Activated CD4-positive, alpha-beta T cell treated with anti-CD3 and anti-CD28 coated beads for 4 hours (primary cell): ENCODE data around the gene PAIP2.
A peak's percentile ranks its signal among the peaks of the same experiment; 100 is the strongest.
"Not testable (repeated sequence)": the region's sequence is repeated elsewhere in the genome, so short reads cannot be mapped to it uniquely, and the experiment has no call there.

Source experiments
- DNase-seq, 2 donors: peaks; one replicate each; pipeline ENCODE4 v3.0.0-alpha.2; 2020

PAIP2 gene

DNA sequence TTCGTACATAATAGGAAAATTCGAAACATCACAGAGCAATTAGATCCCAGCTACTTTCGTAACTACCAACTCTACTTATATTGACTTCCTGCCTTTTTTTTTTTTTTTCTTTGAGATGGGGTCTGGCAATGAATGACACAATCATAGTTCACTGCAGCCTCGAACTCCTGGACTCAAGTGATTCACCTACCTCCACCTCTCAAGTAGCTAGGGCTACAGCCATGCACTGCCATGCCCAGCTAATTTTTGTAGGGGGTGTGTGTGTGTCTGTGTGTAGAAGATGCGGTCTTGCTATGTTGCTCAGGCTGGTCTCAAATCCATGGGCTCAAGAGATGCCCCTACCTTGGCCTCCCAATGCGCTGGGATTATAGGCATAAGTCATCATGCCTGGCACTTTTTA, 5.8 kb upstream of the PAIP2 start:
- no peak for DNase-seq

DNA sequence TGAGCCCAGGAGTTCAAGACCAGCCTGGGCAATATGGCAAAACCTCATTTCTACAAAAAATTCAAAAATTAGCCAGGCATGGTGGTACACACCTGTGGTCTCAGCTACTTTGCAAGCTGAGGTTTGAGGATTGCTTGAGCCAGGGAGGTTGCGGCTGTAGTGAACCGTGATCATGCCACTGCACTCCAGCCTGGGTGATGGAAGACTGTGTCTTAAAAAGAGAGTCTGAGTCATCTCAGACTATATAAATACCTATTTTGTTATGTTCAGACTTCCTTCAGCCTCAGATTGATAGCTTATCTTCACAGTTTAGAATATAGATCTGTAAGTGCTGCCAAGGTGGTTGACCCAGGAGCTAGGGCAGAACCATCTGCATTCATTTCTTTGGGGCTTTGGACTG, 1.6 kb upstream of the PAIP2 start:
- DNase-seq = no peak

DNA sequence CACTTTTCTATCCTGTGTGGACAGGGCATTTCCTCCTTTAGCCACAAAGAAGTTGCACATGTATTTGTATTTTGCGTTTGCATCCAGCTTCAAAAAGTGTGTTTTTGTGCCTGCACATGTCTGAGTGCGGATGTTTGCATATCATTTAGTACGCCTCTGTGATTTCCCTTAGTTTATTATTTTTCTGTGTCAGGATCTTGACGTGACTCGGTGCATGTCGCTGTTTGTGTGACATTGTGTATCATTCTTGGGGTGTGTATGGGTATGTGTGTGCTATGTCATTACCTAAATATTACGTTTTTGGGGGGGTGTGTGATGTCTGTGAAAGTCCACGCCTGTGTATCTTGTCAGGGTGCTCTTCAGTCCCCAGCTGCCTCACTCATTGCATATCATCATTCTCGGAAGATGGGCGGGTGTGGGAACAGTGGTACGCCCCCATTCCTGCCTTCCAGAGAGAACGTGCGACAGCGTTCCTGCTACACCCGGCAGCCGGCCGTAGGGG, 416 bp upstream of the PAIP2 start:
- no peak for DNase-seq

DNA sequence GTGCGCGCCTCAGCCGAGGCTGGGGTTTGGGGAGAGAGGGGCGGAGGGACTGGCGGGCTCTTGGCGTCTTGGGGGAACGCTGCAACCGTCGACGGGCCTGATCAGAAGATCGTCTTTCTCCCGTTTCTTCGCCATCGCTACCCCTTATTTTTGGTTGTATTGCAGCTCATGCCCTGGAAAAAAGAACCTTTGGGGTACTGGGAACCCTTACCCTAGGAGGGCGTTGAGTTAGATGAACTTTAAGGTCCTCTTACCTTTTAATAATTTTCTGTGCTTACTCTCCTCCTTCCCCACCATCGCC, 719 bp downstream of the PAIP2 start:
- peak in 1 of 2 donors; percentile 79 for DNase-seq

DNA sequence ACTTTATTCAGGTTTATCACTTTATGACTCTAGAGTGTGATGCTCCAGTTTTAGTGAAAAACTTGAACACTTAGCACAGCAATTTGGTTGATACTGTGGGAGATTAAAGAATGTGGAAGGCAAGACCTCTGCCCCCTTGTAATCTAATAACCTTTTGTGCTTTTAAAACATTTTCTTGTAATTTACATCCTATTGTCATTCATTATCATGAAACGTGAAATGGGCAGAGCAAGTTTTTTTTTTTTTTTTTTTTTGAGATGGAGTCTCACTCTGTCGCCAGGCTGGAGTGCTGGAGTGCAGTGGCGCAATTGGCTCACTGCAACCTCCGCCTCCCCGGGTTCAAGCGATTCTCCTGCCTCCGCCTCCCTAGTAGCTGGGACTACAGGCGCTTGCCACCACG, 1.8 kb downstream of the PAIP2 start:
- no peak for DNase-seq

DNA sequence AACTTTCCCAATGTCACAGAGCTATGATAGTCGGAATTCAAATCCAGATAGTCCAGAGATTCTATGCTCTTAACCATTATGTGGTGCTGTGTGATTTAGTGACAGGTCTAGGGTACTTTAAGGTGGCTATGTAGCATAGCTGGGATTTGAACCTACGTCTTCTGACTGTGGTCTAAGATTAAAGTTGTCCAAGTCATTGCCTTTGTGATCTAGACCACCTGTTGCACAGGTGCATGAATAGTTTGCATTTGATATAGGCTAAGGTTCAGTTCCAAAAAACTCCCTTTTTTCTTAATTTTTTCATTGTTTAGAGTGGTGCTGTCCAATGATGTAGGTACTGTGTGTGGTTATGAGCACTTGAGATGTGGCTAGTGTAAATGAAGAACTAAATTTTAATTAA, 2.5 kb downstream of the PAIP2 start:
- no peak for DNase-seq

DNA sequence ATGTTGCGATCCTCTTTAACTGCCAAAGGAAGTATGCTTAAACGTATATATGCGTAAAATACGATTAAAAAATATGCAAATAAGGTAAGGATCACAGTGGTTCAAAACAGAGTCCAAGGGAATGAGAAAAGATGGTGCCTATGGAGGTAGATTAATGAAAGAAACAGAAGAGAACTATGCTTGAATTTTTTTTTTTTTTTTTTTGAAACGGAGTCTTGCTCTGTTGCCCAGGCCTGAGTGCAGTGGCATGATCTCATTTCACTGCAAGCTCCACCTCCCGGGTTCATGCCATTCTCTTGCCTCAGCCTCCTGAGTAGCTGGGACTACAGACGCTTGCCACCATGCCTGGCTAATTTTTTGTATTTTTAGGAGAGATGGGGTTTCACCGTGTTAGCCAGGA, 3.8 kb downstream of the PAIP2 start:
- not testable (repeated sequence) for DNase-seq

DNA sequence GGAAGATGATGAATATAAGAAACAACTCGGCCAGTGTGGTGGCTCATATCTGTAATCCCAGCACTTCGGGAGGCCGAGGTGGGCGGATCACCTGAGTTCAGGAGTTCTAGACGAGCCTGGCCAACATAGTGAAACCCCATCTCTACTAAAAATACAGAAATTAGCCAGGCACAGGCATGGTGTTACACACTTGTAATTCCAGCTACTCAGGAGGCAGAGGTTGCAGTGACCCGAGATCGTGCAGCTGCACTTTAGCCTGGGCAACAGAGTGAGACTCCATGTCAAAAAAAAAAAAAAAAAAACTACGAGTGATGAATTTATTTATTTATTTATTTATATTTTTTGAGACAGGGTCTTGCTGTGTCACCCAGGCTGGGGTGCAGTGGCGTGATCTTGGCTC, 6.2 kb downstream of the PAIP2 start:
- DNase-seq = not testable (repeated sequence)

DNA sequence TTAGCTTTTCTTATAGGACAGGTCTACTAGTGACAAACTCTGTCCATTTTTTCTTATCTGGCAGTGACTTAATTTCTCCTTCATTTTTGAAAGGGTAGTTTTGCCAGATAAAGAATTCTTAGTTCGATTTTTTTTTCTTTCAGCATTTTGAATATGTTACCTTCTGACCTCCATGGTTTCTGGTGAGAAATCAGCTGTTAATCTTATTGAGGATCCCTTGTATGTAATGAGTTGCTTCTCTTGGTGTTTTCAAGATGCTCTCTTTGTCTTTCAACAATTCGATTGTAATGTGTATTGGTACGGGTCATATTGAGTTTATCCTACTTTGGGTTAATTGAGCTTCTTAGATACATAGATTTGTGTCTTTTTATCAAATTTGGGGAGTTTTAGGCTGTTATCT, 12.5 kb downstream of the PAIP2 start:
- DNase-seq = no peak

DNA sequence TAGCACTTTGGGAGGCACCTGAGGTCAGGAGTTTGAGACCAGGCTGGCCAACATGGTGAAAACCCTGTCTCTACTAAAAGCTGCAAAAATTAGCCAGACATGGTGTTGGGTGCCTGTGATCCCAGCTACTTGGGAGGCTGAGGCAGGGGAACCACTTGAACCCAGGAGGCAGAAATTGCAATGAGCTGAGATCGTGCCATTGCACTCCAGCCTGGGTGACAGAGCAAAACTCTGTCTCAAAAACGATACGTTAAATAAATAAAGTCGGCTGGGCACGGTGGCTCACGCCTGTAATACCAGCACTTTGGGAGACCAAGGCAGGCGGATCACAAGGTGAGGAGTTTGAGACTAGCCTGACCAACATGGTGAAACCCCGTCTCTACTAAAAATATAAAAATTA, 14.2 kb downstream of the PAIP2 start:
- DNase-seq = not testable (repeated sequence)

DNA sequence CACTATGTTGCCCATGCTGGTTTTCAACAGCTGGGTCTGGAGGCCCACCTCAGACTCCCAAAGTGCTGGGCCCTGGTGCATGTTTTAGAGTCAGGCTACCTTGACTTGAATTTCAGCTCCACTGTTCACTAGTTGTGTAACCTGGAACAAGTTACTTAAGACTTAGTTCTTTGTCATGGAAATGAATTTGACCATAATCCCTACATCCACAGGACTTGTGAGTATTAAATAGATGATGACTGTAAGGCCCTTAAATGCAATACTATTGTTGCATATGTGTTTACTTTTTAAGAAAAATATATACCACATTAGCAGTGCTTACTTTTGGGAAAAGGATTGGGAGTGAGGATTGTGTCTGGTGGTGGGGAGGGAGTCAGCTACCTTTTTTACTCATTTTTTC, 16.4 kb downstream of the PAIP2 start:
- DNase-seq = no peak

DNA sequence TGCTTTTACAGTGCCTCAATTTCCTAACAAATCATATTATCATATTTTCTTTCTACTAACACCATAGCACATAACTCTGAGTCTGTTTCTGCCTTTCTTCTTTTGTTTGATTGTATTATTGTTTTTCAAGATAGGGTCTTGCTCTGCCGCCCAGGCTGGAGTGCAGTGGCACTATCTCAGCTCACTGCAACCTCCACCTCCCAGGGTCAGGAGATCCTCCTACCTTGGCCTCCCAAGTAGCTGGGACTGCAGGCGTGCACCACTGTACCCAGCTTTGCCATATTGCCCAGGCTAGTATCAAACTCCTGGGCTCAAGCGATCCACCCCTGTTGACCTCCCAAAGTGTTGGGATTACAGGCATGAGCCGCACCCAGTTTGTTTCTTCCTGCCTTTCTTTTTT, 18.7 kb downstream of the PAIP2 start:
- DNase-seq = no peak

DNA sequence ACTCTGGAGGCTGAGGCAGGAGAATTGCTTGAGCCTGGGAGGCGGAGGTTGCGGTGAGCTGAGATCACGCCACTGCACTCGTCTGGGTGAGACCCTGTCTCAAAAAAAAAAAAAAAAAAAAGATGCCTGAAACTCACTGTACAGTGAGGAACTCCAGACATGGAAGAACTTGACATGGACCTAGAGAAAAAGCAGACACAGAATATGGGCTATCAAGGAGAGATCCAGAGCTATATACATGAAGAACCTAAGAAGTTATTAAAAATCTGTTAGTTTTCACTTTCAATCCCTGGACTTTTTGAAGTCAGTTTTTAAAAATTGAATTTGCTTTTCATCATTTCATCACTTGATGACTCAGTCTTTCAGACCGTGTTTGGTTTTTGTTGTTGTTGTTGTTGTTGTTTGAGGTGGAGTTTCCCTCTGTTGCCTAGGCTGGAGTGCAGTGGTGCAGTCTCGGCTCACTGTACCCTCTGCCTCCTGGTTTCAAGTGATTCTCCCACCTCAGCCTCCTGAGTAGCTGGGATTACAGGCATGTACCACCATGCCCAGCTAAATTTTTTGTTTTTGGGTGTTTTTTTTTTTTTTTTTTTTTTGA, 20.3 kb downstream of the PAIP2 start:
- DNase-seq = no peak

DNA sequence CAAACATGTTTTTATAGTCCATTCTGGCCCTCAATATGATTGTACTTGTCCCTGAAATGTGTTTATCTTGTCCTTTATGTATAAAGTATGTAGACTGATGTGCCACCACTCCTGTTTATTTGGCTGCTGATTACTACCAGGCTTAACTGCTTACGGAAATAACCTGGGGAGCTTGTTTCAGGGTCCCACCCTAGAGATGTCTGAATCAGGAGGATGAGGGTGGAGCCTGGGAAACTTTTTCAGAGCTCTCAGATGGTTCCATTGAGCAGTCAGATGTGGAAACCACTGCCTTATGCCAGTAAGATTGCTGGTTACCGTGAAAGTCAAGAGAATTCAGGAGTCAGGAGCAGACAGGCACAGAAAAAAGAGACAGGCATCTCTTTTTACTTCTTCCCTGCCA, 22.3 kb downstream of the PAIP2 start:
- DNase-seq = no peak

DNA sequence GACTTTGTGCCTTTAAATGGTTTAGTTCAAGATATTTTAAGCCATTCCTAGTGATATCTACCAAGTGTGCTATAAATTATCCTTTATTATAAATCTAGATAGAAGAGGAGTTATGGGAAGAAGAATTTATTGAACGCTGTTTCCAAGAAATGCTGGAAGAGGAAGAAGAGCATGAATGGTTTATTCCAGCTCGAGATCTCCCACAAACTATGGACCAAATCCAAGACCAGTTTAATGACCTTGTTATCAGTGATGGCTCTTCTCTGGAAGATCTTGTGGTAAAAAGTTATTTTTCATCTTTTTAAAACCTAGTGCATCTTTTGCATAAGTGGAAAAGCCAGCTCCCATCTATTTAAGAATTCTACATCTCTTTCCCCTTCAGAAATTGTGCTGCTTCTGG, 22.8 kb downstream of the PAIP2 start:
- no peak for DNase-seq

DNA sequence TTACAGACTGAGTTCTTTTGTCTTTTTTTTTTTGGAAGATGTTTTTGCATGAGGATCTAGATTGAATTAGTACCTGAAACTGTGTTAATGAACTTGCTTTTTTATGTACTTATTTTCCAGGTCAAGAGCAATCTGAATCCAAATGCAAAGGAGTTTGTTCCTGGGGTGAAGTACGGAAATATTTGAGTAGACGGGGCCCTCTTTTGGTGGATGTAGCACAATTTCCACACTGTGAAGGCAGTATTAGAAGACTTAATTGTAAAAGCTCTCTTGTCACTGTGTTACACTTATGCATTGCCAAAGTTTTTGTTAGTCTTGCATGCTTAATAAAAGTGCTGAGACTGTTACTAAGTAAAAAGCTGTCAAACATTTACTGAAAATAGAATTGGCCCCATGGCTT, 27.0 kb downstream of the PAIP2 start:
- DNase-seq = no peak

DNA sequence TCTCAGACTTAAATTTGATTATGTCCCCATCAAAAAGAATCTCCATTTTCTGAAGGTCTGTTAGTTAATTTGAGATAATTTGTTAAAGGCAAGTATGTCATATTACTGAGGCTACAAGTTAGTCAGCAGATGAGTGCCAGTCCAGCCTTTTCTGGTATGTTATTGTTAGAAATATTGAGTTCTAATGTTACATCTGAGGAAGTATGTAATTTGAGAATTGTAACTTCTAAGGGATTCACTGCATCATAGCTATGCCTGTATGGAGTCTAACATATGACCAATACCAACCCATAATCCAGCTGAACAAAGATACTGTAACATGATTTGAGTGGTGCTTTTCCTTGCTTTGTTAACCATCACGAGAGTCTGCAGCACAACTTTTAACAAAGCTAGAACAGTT, 27.5 kb downstream of the PAIP2 start:
- DNase-seq = no peak

DNA sequence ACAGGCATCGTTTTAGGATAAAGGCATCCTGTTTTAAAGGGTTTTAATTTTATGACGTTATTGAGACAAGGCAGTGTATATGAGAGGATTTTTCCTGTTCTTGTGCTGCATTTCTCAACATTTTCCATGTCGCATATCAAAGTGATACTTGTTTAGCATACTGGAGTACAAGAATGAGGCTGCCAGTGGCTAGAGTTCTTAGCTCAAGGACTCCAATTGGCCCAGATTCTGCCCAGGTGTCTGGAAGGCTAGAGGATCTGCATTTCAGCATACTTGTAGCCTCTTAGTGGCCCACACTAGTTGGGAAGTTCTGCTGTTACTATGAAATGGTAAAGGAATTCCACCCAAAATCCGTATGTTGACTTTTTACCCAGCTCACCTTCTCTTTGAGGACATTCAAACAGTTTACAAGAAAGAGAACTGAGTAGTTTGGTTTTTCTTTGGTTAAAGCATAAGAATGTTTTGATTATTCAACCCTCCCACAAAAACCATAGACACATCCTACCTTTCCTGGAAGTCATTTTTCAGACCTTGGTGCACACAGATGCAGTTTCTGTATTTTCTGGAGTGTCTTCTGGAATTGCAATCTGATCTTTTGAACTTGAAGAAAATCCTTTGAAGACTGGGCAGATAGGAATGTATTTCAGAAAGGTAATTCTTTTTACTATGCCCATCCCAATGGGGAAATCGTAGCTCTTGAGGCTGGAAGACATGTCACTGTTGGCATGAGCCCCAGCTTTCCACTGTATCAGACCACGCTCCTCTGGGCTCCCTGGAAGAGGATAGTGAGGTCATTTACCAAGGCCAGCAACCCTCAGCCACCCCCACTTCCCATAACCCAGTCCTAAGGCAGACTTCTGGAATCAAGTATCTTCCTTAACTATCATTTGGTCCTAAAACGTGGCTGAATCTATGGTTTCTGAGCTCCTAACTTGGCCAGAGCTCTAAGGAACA, 30.1 kb downstream of the PAIP2 start:
- DNase-seq = no peak

DNA sequence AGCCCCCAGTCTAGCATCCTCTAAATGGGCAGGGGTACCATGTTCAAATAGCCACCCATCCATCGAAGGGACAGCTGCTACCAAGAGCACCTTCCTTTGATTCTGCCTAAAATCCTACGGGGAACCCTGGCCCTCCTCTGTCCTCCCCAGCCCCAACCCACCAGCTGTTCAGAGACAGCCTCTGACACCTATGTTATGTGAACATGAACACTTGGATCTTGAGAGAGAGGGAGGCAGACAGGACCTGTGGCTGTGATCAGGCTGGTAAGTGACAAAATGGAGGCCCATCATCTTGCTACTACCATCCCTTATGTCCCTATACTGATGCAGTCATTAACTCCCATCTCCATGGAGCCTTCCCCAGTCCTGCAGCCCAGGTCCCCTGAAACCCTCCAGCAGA, 33.3 kb downstream of the PAIP2 start:
- no peak for DNase-seq

DNA sequence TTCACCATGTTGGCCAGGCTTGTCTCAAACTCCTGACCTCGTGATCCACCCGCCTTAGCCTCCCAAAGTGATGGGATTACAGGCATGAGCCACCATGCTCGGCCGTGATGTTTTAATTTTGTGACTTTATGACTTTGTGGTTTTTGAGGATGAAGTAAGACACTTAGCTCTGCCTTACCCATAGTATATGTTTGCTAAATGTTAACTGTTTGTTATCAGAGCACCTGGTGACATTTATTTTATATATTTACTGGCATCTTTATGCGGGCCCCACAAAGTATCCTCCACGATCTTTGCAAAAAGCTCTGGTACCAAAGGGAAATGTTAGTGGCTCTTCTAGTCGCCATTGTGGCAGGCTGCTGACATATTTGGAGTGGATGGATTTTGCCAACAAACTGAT, 34.7 kb downstream of the PAIP2 start:
- no peak for DNase-seq

DNA sequence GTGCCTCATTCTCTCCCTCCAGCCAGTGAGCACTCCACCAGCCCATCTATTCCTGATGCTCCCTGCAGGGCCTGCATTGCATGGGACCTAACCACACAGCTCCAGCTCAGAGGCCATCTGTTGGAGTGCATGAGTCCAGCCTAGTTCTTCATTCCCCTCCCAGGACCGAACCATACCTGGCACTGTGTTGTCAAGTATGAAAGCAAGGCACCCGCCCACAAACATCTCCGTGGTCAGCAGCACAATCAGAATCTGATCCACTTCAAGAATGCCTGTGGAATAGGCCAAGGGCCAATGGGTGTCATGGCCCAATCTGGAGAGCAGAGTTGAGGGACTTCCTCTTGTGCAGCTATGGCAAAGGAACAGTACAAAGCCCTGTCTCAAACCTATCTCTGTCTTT, 35.6 kb downstream of the PAIP2 start:
- no peak for DNase-seq

DNA sequence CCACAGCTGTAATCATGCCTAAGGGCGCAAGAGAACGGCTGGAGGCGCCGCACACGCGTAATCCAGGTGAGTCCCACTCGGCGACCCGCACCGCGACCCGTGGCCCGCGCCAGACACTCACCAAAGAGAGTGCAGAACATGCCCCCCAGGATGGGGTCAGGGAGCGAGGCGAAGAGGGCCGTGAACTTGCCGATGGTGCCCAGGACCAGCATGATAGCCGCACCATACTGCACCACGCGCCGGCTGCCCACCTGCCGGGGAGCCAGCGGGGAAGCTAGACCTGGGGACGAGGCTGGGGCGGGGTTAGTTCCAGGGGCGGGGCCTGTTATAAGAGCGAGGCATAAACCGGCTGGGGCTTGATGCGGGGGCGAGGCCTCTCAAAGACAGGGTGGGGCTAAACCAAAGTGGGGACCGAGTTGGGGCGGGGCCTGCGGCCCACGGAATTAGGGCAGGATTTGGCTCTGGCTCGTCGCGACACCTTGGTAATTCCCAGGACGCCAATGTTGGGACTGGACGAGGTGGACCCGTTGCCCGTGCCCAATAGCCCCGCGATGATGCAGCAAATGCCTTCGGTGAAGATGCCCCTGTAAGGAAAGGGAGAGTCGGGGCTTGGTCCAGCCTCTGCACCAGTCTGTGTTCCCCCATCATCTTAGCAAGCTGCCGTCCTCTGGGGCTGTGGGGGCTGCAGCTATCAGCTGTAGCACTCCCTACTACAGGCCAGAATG, 36.6 kb downstream of the PAIP2 start:
- DNase-seq = no peak

DNA sequence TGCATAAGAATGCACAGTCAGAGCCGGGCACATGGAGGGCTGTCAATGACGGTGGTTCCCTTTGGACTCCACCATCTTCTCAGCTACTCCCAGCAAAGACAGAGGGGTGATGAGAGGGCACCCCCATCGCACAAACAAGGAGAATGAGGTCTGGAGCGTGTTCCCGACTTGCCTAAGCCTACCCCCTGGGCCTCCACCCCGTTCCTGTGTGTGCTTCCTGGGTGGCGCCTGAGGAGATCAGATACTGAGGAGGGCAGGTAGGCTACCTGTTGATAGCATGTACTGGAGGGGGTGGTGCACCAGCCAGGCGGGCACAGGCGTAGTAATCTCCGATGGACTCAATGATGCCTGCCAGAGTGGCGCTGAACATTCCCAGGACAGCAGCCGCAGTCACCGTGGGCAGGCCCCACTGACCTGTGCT, 37.3 kb downstream of the PAIP2 start:
- DNase-seq = no peak
